GM06990 (cell line): ENCODE measurements around the gene TBC1D17.

Experiments
- DNase-seq: peaks from one replicate; pipeline ENCODE4 v3.0.0-alpha.2; 2011; ENCODE audit not compliant: insufficient read length; ENCODE audit errors: extremely low read depth
- H3K27me3 ChIP-seq: replicated peaks from 2 replicates; pipeline ENCODE4 v1.6.0; 2011; ENCODE audit warnings: low read length; ENCODE audit not compliant: control insufficient read depth, insufficient read depth
- H3K36me3 ChIP-seq: 2 replicates; pipeline ENCODE4 v1.5.1; 2011; ENCODE audit warnings: low read length; ENCODE audit not compliant: control insufficient read depth, insufficient read depth
- H3K4me3 ChIP-seq: replicated peaks from 2 replicates; pipeline ENCODE4 v1.5.1; 2011; ENCODE audit warnings: low read depth, mild to moderate bottlenecking, control low read depth, low read length
- CTCF ChIP-seq: IDR thresholded peaks from 2 replicates; pipeline ENCODE4 v1.5.1; 2011; ENCODE audit warnings: low read length, control low read depth, mild to moderate bottlenecking, inconsistent platforms; ENCODE audit not compliant: insufficient read depth, poor library complexity, severe bottlenecking

TBC1D17 gene

GRCh38 chr19:49860336-49861102, 17.0 kb upstream of the TBC1D17 start:
- Histone ChIP-seq H3K4me3 (no peak overlapping the region), H3K27me3 (no peaks in the 10 kb centered on the region), H3K36me3 (peaks cover 50% of the 10 kb centered on the region)
- no peak for TF ChIP-seq CTCF
- DNase-seq, result no peak

- H3K27me3 ChIP-seq, result no peaks in the 10 kb centered on the region
- H3K36me3 ChIP-seq, result peaks cover 49% of the 10 kb centered on the region
- DNase-seq, result no peak
- no peak for TF ChIP-seq CTCF
- no peak overlapping the region for H3K4me3 ChIP-seq
Measured at GRCh38 chr19:49861107-49861506, 16.4 kb upstream of the TBC1D17 start.

- no peak for TF ChIP-seq CTCF
- no peak for DNase-seq
- Histone ChIP-seq H3K36me3 (peaks cover 47% of the 10 kb centered on the region), H3K4me3 (no peak overlapping the region), H3K27me3 (no peaks in the 10 kb centered on the region)
Measured at GRCh38 chr19:49861541-49862378, 15.7 kb upstream of the TBC1D17 start.

GRCh38 chr19:49862391-49863253, 14.9 kb upstream of the TBC1D17 start:
- H3K27me3 ChIP-seq, result no peaks in the 10 kb centered on the region
- peaks cover 45% of the 10 kb centered on the region for H3K36me3 ChIP-seq
- H3K4me3 ChIP-seq, result no peak overlapping the region
- peak; percentile 22 for TF ChIP-seq CTCF
- no peak for DNase-seq

- TF ChIP-seq CTCF, result no peak
- Histone ChIP-seq H3K36me3 (peaks cover 38% of the 10 kb centered on the region), H3K4me3 (no peak overlapping the region), H3K27me3 (no peaks in the 10 kb centered on the region)
- DNase-seq, result no peak
Measured at GRCh38 chr19:49863254-49863934, 14.1 kb upstream of the TBC1D17 start.
